AG04450 (cell line): ENCODE measurements around the gene PAQR5. TPM values are rescaled to one million over a fixed set of nuclear protein-coding genes. Genes with fewer than 3 reads are reported as not detected.

Source experiments
- CTCF ChIA-PET: fragments of 300-600, 350-600 bp; formaldehyde crosslinking; extraction: SDS; loops from one replicate; lab custom pipeline; 2022; ENCODE audit warnings: antibody characterized with exemption, inconsistent platforms; lab: Charles Lee
- POLR2A ChIA-PET: fragments of 350-600 bp; formaldehyde crosslinking; extraction: SDS; loops from one replicate; lab custom pipeline; 2021; ENCODE audit warnings: antibody characterized with exemption, inconsistent platforms; lab: Yijun Ruan, JAX
- DNase-seq: peaks from one replicate; pipeline ENCODE4 v3.0.0-alpha.2; 2011; ENCODE audit warnings: low read depth, low spot score
- H3K27ac ChIP-seq: one replicate; pipeline ENCODE4 v1.5.1; 2012; ENCODE audit warnings: low read depth, low read length, control low read depth
- H3K27me3 ChIP-seq: one replicate; pipeline ENCODE4 v1.6.0; 2012; ENCODE audit warnings: low read length; ENCODE audit not compliant: control insufficient read depth, insufficient read depth
- H3K4me3 ChIP-seq: 2 replicates; pipeline ENCODE4 v1.5.1; 2011; ENCODE audit warnings: mild to moderate bottlenecking, low read depth, low read length, control low read depth
- H3K9me3 ChIP-seq: 2 replicates; pipeline ENCODE4 v1.5.1; 2012; ENCODE audit warnings: low read length; ENCODE audit not compliant: control insufficient read depth, insufficient read depth
- CTCF ChIP-seq: IDR thresholded peaks from 2 replicates; pipeline ENCODE4 v1.5.1; 2011; ENCODE audit warnings: low read depth, low read length, control low read depth, inconsistent platforms
- polyA plus RNA-seq: library from polyadenylated mRNA; depleted of rRNA; stranded (reverse); fragments of >200 nt; gene quantifications from 2 replicates; pipeline ENCODE4 v1.2.3, GENCODE V29; 2011

The PAQR5 gene
- polyA plus RNA-seq, 1 experiment: 7.9 TPM

GRCh38 chr15:69314736-69315135 lies 16.0 kb downstream of the PAQR5 start:
- CTCF ChIA-PET: no interaction called here
- DNase-seq: no peak
- H3K9me3 ChIP-seq: no peaks in the 10 kb centered on the region; the same call in 1 of the 2 replicates
- no peak overlapping the region for H3K27ac ChIP-seq
- TF ChIP-seq CTCF: no peak
- H3K4me3 ChIP-seq: no peak overlapping the region
- no peaks in the 10 kb centered on the region for H3K27me3 ChIP-seq
- POLR2A ChIA-PET: no interaction called here

GRCh38 chr15:69315402-69316110 lies 16.8 kb downstream of the PAQR5 start:
- POLR2A ChIA-PET: no interaction called here
- TF ChIP-seq CTCF: no peak
- Histone ChIP-seq H3K27me3 (no peaks in the 10 kb centered on the region), H3K9me3 (no peaks in the 10 kb centered on the region; the same call in 1 of the 2 replicates), H3K27ac (no peak overlapping the region), H3K4me3 (no peak overlapping the region)
- CTCF ChIA-PET: no interaction called here
- no peak for DNase-seq

DNA sequence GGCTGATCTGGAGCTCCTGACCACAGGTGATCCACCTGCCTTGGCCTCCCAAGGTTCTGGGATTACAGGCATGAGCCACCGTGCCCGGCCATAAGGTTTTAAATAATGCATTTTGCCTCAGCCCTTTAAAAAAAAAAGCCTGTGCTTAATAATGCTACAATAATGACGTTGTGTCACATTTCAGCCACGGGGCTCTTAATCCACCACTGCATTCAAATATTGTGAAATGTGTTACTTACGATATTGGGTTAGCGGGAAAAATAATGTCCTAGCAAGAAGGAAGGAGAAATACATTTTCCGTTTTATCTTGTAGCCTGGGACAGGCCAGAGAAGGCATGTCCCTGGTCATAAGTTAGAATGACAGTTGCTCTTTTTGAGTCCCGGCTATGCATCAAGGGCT lies 17.6 kb downstream of the PAQR5 start:
- TF ChIP-seq CTCF: no peak
- no peak for DNase-seq
- CTCF ChIA-PET: no interaction called here
- Histone ChIP-seq H3K27me3 (no peaks in the 10 kb centered on the region), H3K27ac (no peak overlapping the region), H3K9me3 (no peaks in the 10 kb centered on the region; the same call in 1 of the 2 replicates), H3K4me3 (no peak overlapping the region)
- POLR2A ChIA-PET: no interaction called here

DNA sequence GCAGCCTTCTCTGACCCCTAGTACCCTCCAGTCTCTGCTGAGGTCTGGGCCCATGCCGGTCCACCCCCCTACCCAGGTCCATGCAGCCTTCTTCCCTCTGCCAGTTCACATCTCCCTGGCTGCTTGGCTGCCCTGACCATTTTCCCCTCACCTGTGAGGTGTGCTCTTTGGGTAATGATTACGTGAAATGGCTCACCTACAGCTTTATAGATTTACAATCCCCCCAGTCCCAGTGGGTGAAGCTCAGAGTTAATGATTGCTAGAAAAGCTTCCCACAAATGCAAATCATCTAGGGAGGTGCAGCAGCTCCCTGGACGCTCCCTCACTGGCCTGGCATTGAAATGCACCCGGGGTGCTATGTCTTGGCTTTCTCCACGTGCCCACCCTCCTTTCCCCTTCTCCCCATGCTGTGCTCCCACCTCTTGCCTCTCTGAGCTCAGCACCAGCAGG lies 18.7 kb downstream of the PAQR5 start:
- TF ChIP-seq CTCF: no peak
- Histone ChIP-seq H3K4me3 (no peak overlapping the region), H3K27ac (no peak overlapping the region), H3K9me3 (no peaks in the 10 kb centered on the region; the same call in 1 of the 2 replicates), H3K27me3 (no peaks in the 10 kb centered on the region)
- ChIA-PET POLR2A (no interaction called here), CTCF (no interaction called here)
- DNase-seq: no peak

DNA sequence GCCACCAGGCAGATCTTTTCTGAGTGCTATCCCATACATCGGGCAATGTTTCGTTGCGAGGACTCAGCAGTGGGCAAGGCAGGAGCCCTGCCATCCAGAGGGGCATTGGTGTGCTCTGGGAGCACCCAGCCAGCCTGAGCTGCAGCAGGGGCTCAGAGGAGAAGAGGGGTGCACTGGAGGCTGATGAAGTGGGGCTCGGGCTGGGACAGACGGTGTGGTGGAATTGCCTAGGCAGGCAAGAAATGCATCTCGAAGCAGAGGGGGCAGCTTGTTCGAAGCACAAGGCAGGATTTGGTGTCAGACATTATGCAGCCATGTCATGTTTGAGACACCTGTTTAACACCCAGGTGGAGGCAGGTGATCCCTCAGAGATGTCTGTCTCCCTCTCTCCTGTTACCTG lies 19.3 kb downstream of the PAQR5 start:
- Histone ChIP-seq H3K27me3 (no peaks in the 10 kb centered on the region), H3K9me3 (no peaks in the 10 kb centered on the region; the same call in 1 of the 2 replicates), H3K27ac (no peak overlapping the region), H3K4me3 (no peak overlapping the region)
- CTCF ChIA-PET: no interaction called here
- no peak for DNase-seq
- POLR2A ChIA-PET: no interaction called here
- no peak for TF ChIP-seq CTCF
